HL-60 (cell line): ENCODE measurements around the gene S100A13.
"Not testable (repeated sequence)": the region's sequence is repeated elsewhere in the genome, so short reads cannot be mapped to it uniquely, and the experiment has no call there.

Source experiments
- DNase-seq, 2 experiments: peaks; one replicate each; pipeline ENCODE4 v3.0.0-alpha.2; 2010 to 2020; ENCODE audit warnings: low read depth in 1 of 2, low spot score in 1 of 2
- H3K27ac ChIP-seq: fragments of 250-450 bp; sonication (Bioruptor Pico); replicated peaks from 2 replicates; pipeline ENCODE4 v1.5.1; 2020; ENCODE audit warnings: mild to moderate bottlenecking, moderate library complexity
- H3K27me3 ChIP-seq: fragments of 250-450 bp; sonication (Bioruptor Pico); 2 replicates; pipeline ENCODE4 v1.5.1; 2021; ENCODE audit warnings: mild to moderate bottlenecking, moderate library complexity; ENCODE audit not compliant: insufficient read depth, poor library complexity, severe bottlenecking
- H3K4me3 ChIP-seq: replicated peaks from 2 replicates; pipeline ENCODE4 v1.5.1; 2011; ENCODE audit warnings: mild to moderate bottlenecking, control low read depth, low read length; ENCODE audit not compliant: insufficient read depth
- CTCF ChIP-seq: IDR thresholded peaks from one replicate; pipeline ENCODE4 v1.5.1; 2011; ENCODE audit warnings: low read length, control low read depth, inconsistent platforms; ENCODE audit not compliant: insufficient read depth
- GABPA ChIP-seq: IDR thresholded peaks from 2 replicates; pipeline ENCODE4 v1.6.1; 2012; ENCODE audit warnings: low read depth
- POLR2AphosphoS5 ChIP-seq: IDR thresholded peaks from 2 replicates; pipeline ENCODE4 v1.6.1; 2012; ENCODE audit warnings: low read depth
- REST ChIP-seq: IDR thresholded peaks from 2 replicates; pipeline ENCODE4 v1.6.1; 2012; ENCODE audit warnings: low read depth; ENCODE audit not compliant: insufficient replicate concordance
- SPI1 ChIP-seq: IDR thresholded peaks from 2 replicates; pipeline ENCODE4 v1.6.1; 2012; ENCODE audit warnings: low read depth, mild to moderate bottlenecking, borderline replicate concordance
- long read RNA-seq: library from polyadenylated mRNA; unstranded; transcript quantifications from one replicate; pipeline ENCODE4 v2.0.0, GENCODE V29; 2020

The S100A13 gene
- long read RNA-seq, partial matches to known transcripts = 0 of 1 reads
- long read RNA-seq, other reads (novel, unspliced or antisense) = 1 of 1 reads

- H3K27ac ChIP-seq = no peak within 1 kb of the TSS
- DNase-seq = no peak
- H3K27me3 ChIP-seq = no peaks in the 10 kb centered on the region
- TF ChIP-seq SPI1 (no peak), CTCF (no peak), POLR2AphosphoS5 (no peak), REST (no peak), GABPA (no peak)
- no peak within 1 kb of the TSS for H3K4me3 ChIP-seq
Observed at GRCh38 chr1:153626904-153627714, at the start of gene S100A13. Gene S100A13, minus strand, starts transcription at chr1:153627505. Its CDS starts 1,033 bp downstream, at chr1:153626472.

- TF ChIP-seq SPI1 (no peak), POLR2AphosphoS5 (no peak), GABPA (no peak)
- no peak overlapping the region for H3K4me3 ChIP-seq
Observed at GRCh38 chr1:153673511-153673910, 46.2 kb upstream of the S100A13 start.

GRCh38 chr1:153671628-153672353 is 44.5 kb upstream of the S100A13 start:
- Histone ChIP-seq H3K4me3 (peak overlapping the region; percentile 70), H3K27ac (peak overlapping the region; percentile 49)
- DNase-seq = peak in 1 of 2 experiments; percentile 77
- H3K27me3 ChIP-seq = not testable (repeated sequence)

More at GRCh38 chr1:153673511-153673910, 46.2 kb upstream of the S100A13 start:
- Histone ChIP-seq H3K27ac (no peak overlapping the region), H3K27me3 (peaks cover 5% of the 10 kb centered on the region)
- DNase-seq = no peak

GRCh38 chr1:153670859-153671627 is 43.7 kb upstream of the S100A13 start, which contains the start of gene ILF2:
Gene ILF2, minus strand, starts transcription at chr1:153670993. Its CDS starts 71 bp downstream, at chr1:153670922.
- TF ChIP-seq REST = peak; percentile 68
- TF ChIP-seq POLR2AphosphoS5 = peak; percentile 90
- TF ChIP-seq GABPA = no peak
- peak within 1 kb of the TSS; percentile 88 for H3K27ac ChIP-seq
- H3K4me3 ChIP-seq = peak within 1 kb of the TSS; percentile 97
- peak; percentile 99 to 100 for DNase-seq
- no peaks in the 10 kb centered on the region for H3K27me3 ChIP-seq
